ENCODE data around the gene FABP1. TPM values are rescaled to one million over a fixed set of nuclear protein-coding genes. Genes with fewer than 3 reads are reported as not detected.

Gene FABP1
- total and polyA plus RNA-seq, 9 of the 15 experiments (the other 6 are each of a cell fraction or from before 2014, with no cell fraction given) = 0.64 TPM; not detected in 8

DNA sequence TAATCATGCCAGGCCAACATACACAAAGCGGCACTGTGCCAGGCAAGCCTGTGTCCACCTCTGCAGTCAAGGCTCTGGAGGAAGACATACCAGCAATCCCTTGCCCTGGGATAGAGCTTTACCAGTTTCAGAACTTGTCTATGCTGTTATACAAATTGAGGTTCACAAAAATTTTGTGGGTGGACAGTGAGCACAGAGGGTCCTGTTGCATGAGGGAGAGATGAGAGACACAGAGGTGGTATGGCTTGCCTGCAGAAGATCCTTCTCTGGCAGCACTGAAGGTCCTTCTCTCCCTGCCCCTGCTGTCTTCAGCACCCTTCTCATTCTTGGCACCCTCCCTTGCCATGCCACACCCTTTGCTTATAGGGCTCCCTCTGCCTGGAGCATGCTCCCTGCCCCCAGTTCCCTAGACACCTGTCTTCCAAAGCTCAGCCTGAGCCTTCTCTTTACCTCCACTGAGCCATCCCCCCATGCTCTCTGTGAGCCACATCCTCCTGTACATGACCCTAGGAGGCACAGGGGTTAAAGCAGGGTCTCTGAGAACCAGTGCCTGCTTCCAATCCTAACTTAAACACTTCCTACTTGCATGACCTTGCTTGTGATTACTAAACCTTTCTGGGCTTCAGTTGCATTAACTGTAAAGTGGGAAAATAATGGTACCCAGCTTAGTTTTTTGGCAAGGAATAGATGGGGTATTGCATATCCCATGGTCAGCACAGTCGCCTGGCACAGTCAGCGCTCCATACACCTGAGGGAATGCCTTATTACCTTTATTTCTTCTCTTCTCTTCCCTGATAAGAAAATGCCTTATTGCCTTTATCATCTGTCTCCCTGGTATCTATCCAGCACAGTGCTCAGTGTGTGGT is 857 bp downstream of the FABP1 start:
- no peak overlapping the region for H3K27ac ChIP-seq (ENCODE audit: extremely low read depth, low read depth, low read length)
- ATAC-seq = no peak
- no TSS peak for BruUV-seq (replicated peaks)
- H4K20me1 ChIP-seq (replicated peaks; ENCODE audit: control insufficient read depth, insufficient read depth, low read length) = peaks cover 2% of the 10 kb centered on the region; the same call in 1 of the 2 replicates
- WGBS (ENCODE audit: insufficient coverage, low coverage, missing lambda C conversion rate) = 0% methylated on average over 3 of the region's 3 CpGs
- ChIA-PET POLR2A (interaction anchor here (1.5 kb wide), 1 partner anchor 111 kb away, joined by 6 read pairs; the partner anchor contains the start of gene RNU2-63P), CTCF (ENCODE audit: low intra/inter-chr PET ratio) (no interaction called here)
- no peak overlapping the region for H3K9ac ChIP-seq (ENCODE audit: insufficient read depth in 1 of 2, low read depth in 2 of 2, low read length in 2 of 2)
- H3K9me3 ChIP-seq (replicated peaks; ENCODE audit: control insufficient read depth, insufficient read depth, low read depth, low read length) = no peaks in the 10 kb centered on the region
- H3K4me3 ChIP-seq = no peak overlapping the region
- intact Hi-C loops (cut with micrococcal nuclease) = no loop called here
- in situ Hi-C loops (cut with MboI) = no loop called here
- no peaks in the 10 kb centered on the region for H3K79me2 ChIP-seq (ENCODE audit: control insufficient read depth, insufficient read depth, low read length)
- no peak overlapping the region for H3K4me2 ChIP-seq (ENCODE audit: insufficient read depth, low read length)
- no peak overlapping the region for H2AFZ ChIP-seq (ENCODE audit: low read depth, low read length)
- peaks cover 32 to 71% of the 10 kb centered on the region in 2 experiments for H3K27me3 ChIP-seq (ENCODE audit: control insufficient read depth in 2 of 2, insufficient read depth in 2 of 2, low read length in 2 of 2)
- no peak for DNase-seq (ENCODE audit: extremely low read depth in 1 of 4, low spot score in 3 of 4)
- TF ChIP-seq MTF1 (CRISPR knock-in tag; IDR thresholded peaks at IDR 0.05; ENCODE audit: borderline replicate concordance) (no peak), SREBF2 (CRISPR knock-in tag; IDR thresholded peaks at IDR 0.05) (no peak), ZFP30 (CRISPR knock-in tag; IDR thresholded peaks at IDR 0.05; ENCODE audit: borderline replicate concordance) (no peak)
- H3K36me3 ChIP-seq (ENCODE audit: control insufficient read depth, insufficient read depth, low read length) = no peaks in the 10 kb centered on the region
- no peaks in the 10 kb centered on the region for H3K4me1 ChIP-seq (replicated peaks in 1 of 2; ENCODE audit: control insufficient read depth in 2 of 2, insufficient read depth in 2 of 2, low read length in 2 of 2)
- H3K9me1 ChIP-seq (ENCODE audit: control insufficient read depth, insufficient read depth, low read length) = peaks cover 2% of the 10 kb centered on the region
- FAIRE-seq = no peak

All from K562 (cell line).